GM18867 (cell line): ENCODE measurements around the gene CLCA1.

Experiments
- ATAC-seq: cut with Tn5 transposase; IDR thresholded peaks from one replicate; pipeline ENCODE4 v1.9.1; 2021; ENCODE audit warnings: mild to moderate bottlenecking, moderate library complexity; ENCODE audit not compliant: unreplicated experiment

Gene CLCA1

DNA sequence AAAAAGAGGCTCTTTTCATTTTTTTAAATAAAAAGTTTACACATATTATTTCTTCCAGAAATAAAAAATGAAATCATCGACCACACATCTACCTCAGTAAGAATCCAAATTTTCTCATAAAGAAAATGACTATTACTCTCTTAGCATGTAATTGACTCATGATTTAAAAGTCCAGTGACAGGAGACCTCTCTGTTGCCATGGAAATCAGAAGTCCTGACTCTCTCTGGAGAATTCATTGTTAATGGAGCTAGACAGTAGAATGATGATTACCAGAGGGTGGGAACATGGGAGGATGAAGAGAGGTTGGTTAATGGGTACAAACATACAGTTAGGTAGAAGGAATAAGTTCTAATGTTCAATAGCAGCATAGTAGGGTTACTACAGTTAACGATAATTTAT lies 73.1 kb downstream of the CLCA1 start:
- ATAC-seq = no peak

DNA sequence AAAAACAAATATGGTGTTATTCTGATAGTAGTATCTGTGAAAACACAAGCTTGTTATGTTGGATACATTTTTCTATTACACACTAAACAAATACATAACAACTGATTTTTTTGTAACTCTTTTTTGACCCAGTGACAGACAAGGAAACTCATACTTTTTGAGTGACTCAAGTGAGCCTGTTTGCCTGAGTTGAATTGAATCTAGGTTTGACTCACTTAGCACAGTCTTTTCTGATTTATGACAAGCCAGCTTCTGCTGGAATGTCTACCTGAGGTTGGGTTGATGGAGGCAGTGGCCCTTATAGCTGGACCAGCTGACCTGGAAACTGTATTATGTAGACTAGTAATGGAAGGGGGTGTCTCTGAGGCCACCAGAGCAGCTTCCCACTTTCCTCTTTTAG lies 73.9 kb downstream of the CLCA1 start:
- ATAC-seq = no peak

DNA sequence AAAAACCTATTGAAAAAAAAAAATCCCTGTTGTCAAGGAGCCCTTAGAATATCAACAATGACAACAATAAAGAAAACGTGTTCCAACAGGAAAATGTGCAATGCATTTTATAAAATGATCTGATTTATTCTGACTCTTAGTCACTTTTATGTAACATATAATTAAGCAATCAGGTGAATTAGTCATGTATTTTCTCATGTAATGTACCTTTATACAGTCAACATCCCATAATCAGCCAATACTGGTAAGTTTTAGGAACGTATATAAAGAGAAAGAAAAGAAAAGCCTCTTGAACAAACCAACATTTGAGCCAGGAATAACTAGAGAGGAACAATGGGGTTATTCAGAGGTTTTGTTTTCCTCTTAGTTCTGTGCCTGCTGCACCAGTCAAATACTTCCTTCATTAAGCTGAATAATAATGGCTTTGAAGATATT lies 78.1 kb downstream of the CLCA1 start, which contains the start of gene CLCA4:
Gene CLCA4, plus strand, starts transcription at position 292 of the 435 bp plus-strand sequence. Its CDS starts 42 bp downstream, at position 334.
- no peak for ATAC-seq

DNA sequence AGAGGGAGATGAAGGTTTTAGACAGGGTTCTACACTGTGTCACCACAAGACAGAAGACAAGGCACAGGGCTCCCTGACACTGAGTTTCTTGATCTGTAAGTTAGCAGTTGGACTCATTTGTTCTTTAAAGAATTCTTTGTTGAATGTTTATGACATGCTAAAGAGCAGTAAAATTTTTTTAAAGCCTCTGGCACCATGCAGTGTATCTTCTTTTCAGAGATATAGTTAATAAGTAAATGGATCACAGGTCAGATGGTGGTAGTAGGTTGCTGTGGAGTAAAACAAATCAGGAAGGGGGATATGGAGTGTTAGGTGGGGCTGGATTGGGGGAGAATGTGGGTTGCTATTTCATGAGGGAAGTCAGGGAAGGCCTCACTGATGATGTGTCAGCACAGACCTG lies 80.1 kb downstream of the CLCA1 start:
- no peak for ATAC-seq
